ENCODE results near the gene RABGAP1L. TPM values are rescaled to one million over a fixed set of nuclear protein-coding genes. Genes with fewer than 3 reads are reported as not detected.

The RABGAP1L gene
- total RNA-seq, 2 experiments from 2014 or later, result 59.8 to 67.6 TPM

GRCh38 chr1:174428739-174429138 is 269.4 kb downstream of the RABGAP1L start:
- no peak overlapping the region for H3K27ac Mint-ChIP-seq
- H3K9me3 Mint-ChIP-seq, result no peaks in the 10 kb centered on the region
- Histone ChIP-seq H3K4me1 (ENCODE audit: insufficient read depth, low read length) (no peaks in the 10 kb centered on the region), H3K27ac (ENCODE audit: low read depth in 1 of 2, low read length in 2 of 2) (no peak overlapping the region), H3K27me3 (ENCODE audit: control insufficient read depth in 1 of 2, insufficient read depth in 2 of 2, low read length in 2 of 2) (no peaks in the 10 kb centered on the region), H3K36me3 (ENCODE audit: insufficient read depth, low read length) (no peaks in the 10 kb centered on the region), H3K9me3 (ENCODE audit: control insufficient read depth in 1 of 2, insufficient read depth in 1 of 2, low read length in 2 of 2) (no peaks in the 10 kb centered on the region), H3K4me3 (ENCODE audit: low read length) (no peak overlapping the region)
- peaks cover 3% of the 10 kb centered on the region for H3K36me3 Mint-ChIP-seq (ENCODE audit: low read depth)
- no peaks in the 10 kb centered on the region for H3K27me3 Mint-ChIP-seq
- no peak for TF ChIP-seq CTCF (IDR thresholded peaks at IDR 0.05)
- H3K4me3 Mint-ChIP-seq, result no peak overlapping the region
- ChIA-PET POLR2A (no interaction called here), CTCF (no interaction called here)
- DNase-seq (no peak), ATAC-seq (ENCODE audit: poor library complexity) (no peak)
- H3K4me1 Mint-ChIP-seq (ENCODE audit: low read depth), result no peaks in the 10 kb centered on the region
- intact Hi-C loops (cut with DNase I, micrococcal nuclease), result no loop called here

GRCh38 chr1:174433451-174433850 is 274.1 kb downstream of the RABGAP1L start:
- Mint-ChIP-seq H3K27me3 (no peaks in the 10 kb centered on the region), H3K27ac (no peak overlapping the region), H3K4me3 (no peak overlapping the region), H3K4me1 (ENCODE audit: low read depth) (no peaks in the 10 kb centered on the region), H3K9me3 (peaks cover 2% of the 10 kb centered on the region), H3K36me3 (ENCODE audit: low read depth) (peaks cover 13% of the 10 kb centered on the region)
- Histone ChIP-seq H3K27ac (ENCODE audit: low read depth in 1 of 2, low read length in 2 of 2) (no peak overlapping the region), H3K4me3 (ENCODE audit: low read length) (no peak overlapping the region), H3K27me3 (ENCODE audit: control insufficient read depth in 1 of 2, insufficient read depth in 2 of 2, low read length in 2 of 2) (no peaks in the 10 kb centered on the region), H3K9me3 (ENCODE audit: control insufficient read depth in 1 of 2, insufficient read depth in 1 of 2, low read length in 2 of 2) (no peaks in the 10 kb centered on the region), H3K4me1 (ENCODE audit: insufficient read depth, low read length) (no peaks in the 10 kb centered on the region), H3K36me3 (ENCODE audit: insufficient read depth, low read length) (no peaks in the 10 kb centered on the region)
- no peak for TF ChIP-seq CTCF (IDR thresholded peaks at IDR 0.05)
- CTCF ChIA-PET, result interaction anchor here (0.6 kb wide), 1 partner anchor 82 kb away, joined by 3 read pairs; no protein-coding TSS in a partner anchor
- intact Hi-C loops (cut with DNase I, micrococcal nuclease), result no loop called here
- ATAC-seq (ENCODE audit: poor library complexity), result no peak
- no peak for DNase-seq
- POLR2A ChIA-PET, result no interaction called here

- intact Hi-C loops (cut with DNase I, micrococcal nuclease), result no loop called here
- no peak for ATAC-seq (ENCODE audit: poor library complexity)
- no peaks in the 10 kb centered on the region for H3K9me3 Mint-ChIP-seq
These were observed 286.0 kb downstream of the RABGAP1L start for GRCh38 chr1:174445351-174445750.

More at GRCh38 chr1:174445351-174445750, 286.0 kb downstream of the RABGAP1L start:
- no peak for TF ChIP-seq CTCF (IDR thresholded peaks at IDR 0.05)
- H3K36me3 Mint-ChIP-seq (ENCODE audit: low read depth), result peaks cover 10% of the 10 kb centered on the region
- Histone ChIP-seq H3K27me3 (ENCODE audit: control insufficient read depth in 1 of 2, insufficient read depth in 2 of 2, low read length in 2 of 2) (no peaks in the 10 kb centered on the region), H3K4me1 (ENCODE audit: insufficient read depth, low read length) (no peaks in the 10 kb centered on the region), H3K9me3 (ENCODE audit: control insufficient read depth in 1 of 2, insufficient read depth in 1 of 2, low read length in 2 of 2) (no peaks in the 10 kb centered on the region), H3K27ac (ENCODE audit: low read depth in 1 of 2, low read length in 2 of 2) (no peak overlapping the region), H3K4me3 (ENCODE audit: low read length) (no peak overlapping the region), H3K36me3 (ENCODE audit: insufficient read depth, low read length) (no peaks in the 10 kb centered on the region)
- ChIA-PET POLR2A (no interaction called here), CTCF (no interaction called here)
- H3K27ac Mint-ChIP-seq, result no peak overlapping the region
- no peak overlapping the region for H3K4me3 Mint-ChIP-seq
- no peak for DNase-seq
- H3K27me3 Mint-ChIP-seq, result no peaks in the 10 kb centered on the region
- H3K4me1 Mint-ChIP-seq (ENCODE audit: low read depth), result peaks cover 12% of the 10 kb centered on the region

Data from CD4-positive, alpha-beta T cell (primary cell).